Psoas muscle (tissue), 8 donors: ENCODE measurements around the gene WTAP. TPM values are rescaled to one million over a fixed set of nuclear protein-coding genes. Genes with fewer than 3 reads are reported as not detected.

ENCODE experiments used
- ATAC-seq, 4 donors: fragments of 200-7000 bp; cut with Tn5 transposase; one replicate each; pipeline ENCODE4 v1.9.1; 2020; ENCODE audit warnings: moderate library complexity in 3 of 4, mild to moderate bottlenecking in 2 of 4
- DNase-seq, 2 donors: peaks; one replicate each; pipeline ENCODE4 v3.0.0-alpha.2; 2020
- H3K27ac ChIP-seq: fragments of 200-600 bp; one replicate; pipeline ENCODE4 v1.8.0; 2022
- H3K27me3 ChIP-seq, 3 donors: fragments of 200-600 bp in 1 of 3; one replicate each; pipeline versions ENCODE4 v1.6.1 to v1.8.0; 2013 to 2022; ENCODE audit warnings: low read length in 2 of 3, mild to moderate bottlenecking in 2 of 3, moderate library complexity in 1 of 3; ENCODE audit not compliant: insufficient read depth in 3 of 3
- H3K36me3 ChIP-seq, 2 donors: fragments of 200-600 bp in 1 of 2; one replicate each; pipeline versions ENCODE4 v1.6.1 to v1.8.0; 2013 to 2022; ENCODE audit warnings: low read depth in 1 of 2, mild to moderate bottlenecking in 1 of 2, moderate library complexity in 1 of 2; ENCODE audit not compliant: insufficient read depth in 1 of 2
- H3K4me1 ChIP-seq: fragments of 200-600 bp; one replicate; pipeline ENCODE4 v1.8.0; 2022
- H3K4me3 ChIP-seq: fragments of 200-600 bp; one replicate; pipeline ENCODE4 v1.8.0; 2022; ENCODE audit warnings: mild to moderate bottlenecking
- H3K9me3 ChIP-seq: fragments of 200-600 bp; one replicate; pipeline ENCODE4 v1.8.0; 2022
- WGBS, 3 donors: extraction: QIAGEN DNeasy Blood & Tissue Kit; methylation state at CpG; one replicate each; pipeline versions ENCODE4 v1.1.6 to v1.1.7; 2013; 5-methylcytosine and 5-hydroxymethylcytosine counted together
- intact Hi-C, 2 donors: fragments of 100-400 bp; cut with DNase I; formaldehyde crosslinking; loops; one replicate each; pipeline versions ENCODE4 v1.11.0 to v1.14.2; 2022
- polyA plus RNA-seq, 3 donors: library from polyadenylated mRNA; stranded (reverse); fragments of 200-250 nt; gene quantifications; one replicate each; pipeline ENCODE4 v1.2.3, GENCODE V29; 2013
- total RNA-seq, 4 donors: library from RNA; stranded (reverse); fragmentation: NEBNext Ultra II Directional in 2 of 4; extraction: Animal tissue kit (Norgen Biotek cat#: 25700) in 2 of 4; gene quantifications; one replicate each; pipeline versions ENCODE4 v1.2.1 to v1.2.4, GENCODE V29; 2021 to 2023
- TF ChIP-seq, protein P1 (sequence below): fragments of 200-600 bp; IDR thresholded peaks from one replicate; pipeline ENCODE4 v1.8.0; 2022; ENCODE audit warnings: antibody characterized with exemption
- donor health status: healthy with polysubstance abuse.
- donor health status: DM: no; HTN: no; CAD: no; lungs with moderate emphysema.
- donor health status: Bipolar disorder and iron deficiency.
- donor health status: healthy.
- donor health status: DM: yes; HTN: yes; CAD: no.
- donor health status: DM: no; HTN: no; CAD: no.
- donor health status: DM: no; HTN: no; CAD: no.
- donor health status: DM: yes; HTN: yes; CAD: no.

The WTAP gene
- total and polyA plus RNA-seq, 7 donors, result 51.8 to 284 (median 131) TPM

DNA sequence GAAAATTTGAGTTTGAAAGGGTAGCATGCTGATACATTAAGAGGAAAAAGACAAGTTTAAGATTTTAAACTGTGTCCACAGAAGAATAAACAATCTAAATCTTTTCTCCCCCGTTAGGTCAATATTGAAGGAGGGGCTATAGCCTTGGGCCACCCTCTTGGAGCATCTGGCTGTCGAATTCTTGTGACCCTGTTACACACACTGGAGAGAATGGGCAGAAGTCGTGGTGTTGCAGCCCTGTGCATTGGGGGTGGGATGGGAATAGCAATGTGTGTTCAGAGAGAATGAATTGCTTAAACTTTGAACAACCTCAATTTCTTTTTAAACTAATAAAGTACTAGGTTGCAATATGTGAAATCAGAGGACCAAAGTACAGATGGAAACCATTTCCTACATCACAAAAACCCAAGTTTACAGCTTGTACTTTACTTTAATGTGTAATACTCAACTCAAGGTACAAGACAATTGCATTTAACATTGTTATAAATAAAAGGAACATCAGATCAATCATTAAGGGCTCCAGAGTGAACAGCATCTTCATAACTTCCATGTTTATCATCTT, 51.3 kb downstream of the WTAP start:
- H3K4me1 ChIP-seq, result peaks cover 8% of the 10 kb centered on the region
- no peaks in the 10 kb centered on the region for H3K9me3 ChIP-seq
- WGBS, 3 donors, result 69 to 76% (median 74%) methylated on average over 3 of the region's 3 CpGs
- no peak overlapping the region for H3K27ac ChIP-seq
- DNase-seq (no peak), ATAC-seq (no peak)
- H3K4me3 ChIP-seq, result no peak overlapping the region
- H3K36me3 ChIP-seq, result peaks cover 20 to 79% of the 10 kb centered on the region in 2 donors
- TF ChIP-seq, protein P1, sequence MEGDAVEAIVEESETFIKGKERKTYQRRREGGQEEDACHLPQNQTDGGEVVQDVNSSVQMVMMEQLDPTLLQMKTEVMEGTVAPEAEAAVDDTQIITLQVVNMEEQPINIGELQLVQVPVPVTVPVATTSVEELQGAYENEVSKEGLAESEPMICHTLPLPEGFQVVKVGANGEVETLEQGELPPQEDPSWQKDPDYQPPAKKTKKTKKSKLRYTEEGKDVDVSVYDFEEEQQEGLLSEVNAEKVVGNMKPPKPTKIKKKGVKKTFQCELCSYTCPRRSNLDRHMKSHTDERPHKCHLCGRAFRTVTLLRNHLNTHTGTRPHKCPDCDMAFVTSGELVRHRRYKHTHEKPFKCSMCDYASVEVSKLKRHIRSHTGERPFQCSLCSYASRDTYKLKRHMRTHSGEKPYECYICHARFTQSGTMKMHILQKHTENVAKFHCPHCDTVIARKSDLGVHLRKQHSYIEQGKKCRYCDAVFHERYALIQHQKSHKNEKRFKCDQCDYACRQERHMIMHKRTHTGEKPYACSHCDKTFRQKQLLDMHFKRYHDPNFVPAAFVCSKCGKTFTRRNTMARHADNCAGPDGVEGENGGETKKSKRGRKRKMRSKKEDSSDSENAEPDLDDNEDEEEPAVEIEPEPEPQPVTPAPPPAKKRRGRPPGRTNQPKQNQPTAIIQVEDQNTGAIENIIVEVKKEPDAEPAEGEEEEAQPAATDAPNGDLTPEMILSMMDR, result no peak
- no peaks in the 10 kb centered on the region for H3K27me3 ChIP-seq
- intact Hi-C loops, result no loop called here

GRCh38 chr6:159788276-159788675, 61.0 kb downstream of the WTAP start:
- TF ChIP-seq, protein P1, result no peak
- WGBS, 3 donors, result 18 to 24% (median 23%) methylated on average over 15 of the region's 15 CpGs
- DNase-seq, result no peak
- intact Hi-C loops, result loop anchor here (2.0 to 5.0 kb wide), 4 partner anchors 41 to 274 kb away; partner anchors contain the start of gene SOD2 (in 2 of the 2)
- no peak for ATAC-seq
- H3K9me3 ChIP-seq, result no peaks in the 10 kb centered on the region
- peak overlapping the region; percentile 93 for H3K27ac ChIP-seq
- no peaks in the 10 kb centered on the region for H3K27me3 ChIP-seq
- H3K4me3 ChIP-seq, result peak overlapping the region; percentile 96
- H3K4me1 ChIP-seq, result peaks cover 32% of the 10 kb centered on the region
- peaks cover 6 to 63% of the 10 kb centered on the region in 2 donors for H3K36me3 ChIP-seq

DNA sequence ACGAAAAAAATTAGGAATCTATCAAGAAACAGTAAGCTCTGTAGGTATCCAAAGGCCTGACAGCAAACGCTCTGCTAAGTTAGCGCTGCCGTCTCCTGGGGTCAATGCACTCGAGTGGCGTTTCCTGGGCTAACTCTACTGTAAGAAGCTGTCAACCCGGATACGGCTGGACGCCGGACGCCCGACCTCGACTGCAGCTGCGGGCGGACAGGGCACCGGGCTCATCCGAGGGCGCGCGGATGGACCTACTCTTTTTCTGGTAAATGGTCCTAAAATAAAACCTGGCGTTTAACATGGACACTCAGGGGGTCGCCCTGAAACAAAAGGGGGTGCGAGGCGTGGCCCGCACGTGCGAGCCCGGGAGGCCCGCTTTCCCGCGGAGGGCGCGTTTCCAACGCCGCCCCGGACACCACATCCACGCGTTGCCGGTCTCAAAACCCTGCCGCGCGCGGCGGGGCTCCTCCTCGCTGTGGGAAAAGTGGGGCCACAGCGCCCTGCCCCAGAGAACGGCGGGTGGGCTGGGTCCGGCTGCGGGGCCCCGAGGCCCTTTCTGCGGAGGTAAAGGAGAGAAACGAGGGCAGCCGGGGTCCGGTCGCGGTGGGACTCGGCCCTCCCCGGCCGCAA, 61.6 kb downstream of the WTAP start:
- DNase-seq, result peak; percentile 42 to 74
- peaks cover 32% of the 10 kb centered on the region for H3K4me1 ChIP-seq
- H3K36me3 ChIP-seq, result peaks cover 6 to 63% of the 10 kb centered on the region in 2 donors
- 0 to 1% (median 0%) methylated on average over 51 to 60 of the region's 60 CpGs for WGBS, 3 donors
- H3K4me3 ChIP-seq, result peak overlapping the region; percentile 96
- TF ChIP-seq, protein P1, result no peak
- intact Hi-C loops, result loop anchor here (2.0 to 5.0 kb wide), 4 partner anchors 42 to 273 kb away; partner anchors contain the start of gene SOD2 (in 2 of the 2)
- H3K27ac ChIP-seq, result peak overlapping the region; percentile 93
- no peaks in the 10 kb centered on the region for H3K27me3 ChIP-seq
- no peaks in the 10 kb centered on the region for H3K9me3 ChIP-seq
- ATAC-seq, result peak in 2 of 4 donors; percentile 32 to 37

- TF ChIP-seq, protein P1, result no peak
- WGBS, 3 donors, result 0 to 1% (median 0%) methylated on average over 63 to 64 of the region's 64 CpGs
- Histone ChIP-seq H3K4me1 (peaks cover 32% of the 10 kb centered on the region), H3K27me3 (no peaks in the 10 kb centered on the region), H3K36me3 (peaks cover 4 to 63% of the 10 kb centered on the region in 2 donors), H3K27ac (peak within 1 kb of the TSS; percentile 93), H3K9me3 (no peaks in the 10 kb centered on the region), H3K4me3 (peak within 1 kb of the TSS; percentile 96)
- intact Hi-C loops, result loop anchor here (2.0 to 10.0 kb wide), 6 partner anchors 42 to 273 kb away; partner anchors contain the start of genes SOD2 (in 2 of the 2) and WTAP (in 1 of the 2)
- ATAC-seq, result peak; percentile 88 to 90 (median 88)
- peak; percentile 99 to 100 for DNase-seq
Observed at GRCh38 chr6:159789377-159790148, 62.3 kb downstream of the WTAP start, which contains the start of gene TCP1. Gene TCP1, minus strand, starts transcription at chr6:159789602. Its CDS starts 134 bp downstream, at chr6:159789468.
